ENCODE measurements around the gene PTX3.
A peak's percentile ranks its signal among the peaks of the same experiment; 100 is the strongest.

PTX3 gene

GRCh38 chr3:157477441-157477840 is 40.8 kb downstream of the PTX3 start:
- TF ChIP-seq ZFX (IDR thresholded peaks at IDR 0.05) = no peak
- TF ChIP-seq CTCF (conservative IDR thresholded peaks at IDR 0.05) = no peak
- no peak overlapping the region for H3K27ac ChIP-seq

- no peak overlapping the region for H3K27ac ChIP-seq
- TF ChIP-seq CTCF (conservative IDR thresholded peaks at IDR 0.05) (no peak), ZFX (IDR thresholded peaks at IDR 0.05) (no peak)
These were observed 43.0 kb downstream of the PTX3 start for GRCh38 chr3:157479464-157480243.

- H3K27ac ChIP-seq = no peak overlapping the region
- no peak for TF ChIP-seq CTCF (conservative IDR thresholded peaks at IDR 0.05)
- TF ChIP-seq ZFX (IDR thresholded peaks at IDR 0.05) = no peak
These were observed 50.7 kb downstream of the PTX3 start for GRCh38 chr3:157487339-157487738.

GRCh38 chr3:157488144-157488543 is 51.5 kb downstream of the PTX3 start:
- TF ChIP-seq ZFX (IDR thresholded peaks at IDR 0.05) = no peak
- no peak for TF ChIP-seq CTCF (conservative IDR thresholded peaks at IDR 0.05)
- H3K27ac ChIP-seq = no peak overlapping the region

- TF ChIP-seq CTCF (conservative IDR thresholded peaks at IDR 0.05) = no peak
- no peak for TF ChIP-seq ZFX (IDR thresholded peaks at IDR 0.05)
These were observed 54.5 kb downstream of the PTX3 start for GRCh38 chr3:157491136-157491535.

More at GRCh38 chr3:157491136-157491535, 54.5 kb downstream of the PTX3 start:
- peak overlapping the region; percentile 50; the same call in 1 of the 2 replicates for H3K27ac ChIP-seq

Data from C4-2B (cell line).